CD4-positive, alpha-beta T cell treated with Interleukin-6 for 4 hours (primary cell): ENCODE measurements around the gene OPRD1.
A peak's percentile ranks its signal among the peaks of the same experiment; 100 is the strongest.
"Not testable (repeated sequence)": the region's sequence is repeated elsewhere in the genome, so short reads cannot be mapped to it uniquely, and the experiment has no call there.

Experiments used
- DNase-seq: peaks from one replicate; pipeline ENCODE4 v3.0.0-alpha.2; 2020; ENCODE audit warnings: mixed read lengths

Gene OPRD1

GRCh38 chr1:28853093-28853742 lies 41.2 kb downstream of the OPRD1 start:
- no peak for DNase-seq

DNA sequence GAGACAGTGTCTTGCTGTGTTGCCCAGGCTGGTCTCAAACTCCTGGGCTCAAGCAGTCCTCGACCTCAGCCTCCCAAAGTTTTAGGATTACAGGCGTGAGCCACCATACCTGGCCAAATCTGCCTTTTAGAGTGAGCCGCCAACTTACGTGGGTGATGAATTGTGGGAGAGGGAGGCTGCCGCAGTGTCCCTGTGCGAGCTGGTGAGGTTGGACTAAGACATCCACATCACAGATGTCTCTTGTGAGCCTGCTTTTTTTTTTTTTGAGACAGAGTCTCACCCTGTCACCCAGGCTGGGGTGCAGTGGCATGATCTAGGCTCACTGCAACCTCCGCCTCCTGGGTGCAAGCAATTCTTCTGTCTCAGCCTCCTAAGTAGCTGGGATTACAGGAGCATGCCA lies 42.4 kb downstream of the OPRD1 start:
- DNase-seq = not testable (repeated sequence)

- DNase-seq = no peak
Measured at GRCh38 chr1:28855046-28855445, 43.1 kb downstream of the OPRD1 start.

DNA sequence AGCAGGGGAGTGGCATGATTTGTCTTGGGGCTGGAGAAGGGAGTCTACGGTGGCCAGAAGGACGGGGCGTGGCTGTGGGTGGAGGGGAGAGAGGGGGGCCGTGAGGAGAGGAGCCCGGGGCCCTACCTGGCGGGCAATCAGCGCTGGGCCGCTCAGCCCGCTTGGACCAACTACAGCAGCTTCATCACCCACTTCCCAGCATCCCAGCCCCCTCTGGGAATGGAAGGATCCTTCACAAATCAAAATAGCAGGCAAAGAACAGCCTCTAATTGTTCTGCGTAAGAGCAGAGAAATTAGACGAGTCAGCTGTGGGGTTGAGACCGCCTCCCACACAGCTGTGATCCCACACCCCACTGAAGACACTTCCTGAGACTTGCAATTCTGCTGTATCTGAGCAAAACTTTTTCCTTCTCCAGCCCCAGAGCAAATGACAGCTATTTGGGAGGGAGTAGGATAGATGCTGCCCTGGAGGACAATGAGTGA lies 43.5 kb downstream of the OPRD1 start:
- DNase-seq = no peak

DNA sequence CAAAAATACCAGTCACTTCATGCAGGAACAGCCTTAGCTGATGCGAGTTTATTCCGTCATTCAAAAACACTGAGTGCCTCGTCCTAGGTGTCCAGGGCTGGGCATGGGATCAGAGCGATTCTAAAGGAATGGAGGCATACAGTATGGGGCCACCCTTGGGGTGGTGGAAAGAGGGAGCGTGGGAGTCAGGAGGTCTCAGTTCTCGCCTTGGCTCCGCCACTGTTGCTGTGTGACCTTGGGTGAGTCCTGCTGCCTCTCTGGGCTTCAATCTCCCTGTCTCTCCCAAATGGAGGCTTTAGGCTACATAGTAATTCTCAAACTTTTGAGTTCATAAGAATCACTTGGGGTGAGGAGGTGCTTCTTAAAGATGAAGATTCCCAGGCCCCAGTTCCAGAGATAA lies 44.0 kb downstream of the OPRD1 start:
- DNase-seq = no peak

GRCh38 chr1:28860332-28861073 lies 48.5 kb downstream of the OPRD1 start:
- no peak for DNase-seq

GRCh38 chr1:28862571-28863403 lies 50.8 kb downstream of the OPRD1 start:
- DNase-seq = no peak

- DNase-seq = no peak
Measured at GRCh38 chr1:28864695-28865094, 52.7 kb downstream of the OPRD1 start.

DNA sequence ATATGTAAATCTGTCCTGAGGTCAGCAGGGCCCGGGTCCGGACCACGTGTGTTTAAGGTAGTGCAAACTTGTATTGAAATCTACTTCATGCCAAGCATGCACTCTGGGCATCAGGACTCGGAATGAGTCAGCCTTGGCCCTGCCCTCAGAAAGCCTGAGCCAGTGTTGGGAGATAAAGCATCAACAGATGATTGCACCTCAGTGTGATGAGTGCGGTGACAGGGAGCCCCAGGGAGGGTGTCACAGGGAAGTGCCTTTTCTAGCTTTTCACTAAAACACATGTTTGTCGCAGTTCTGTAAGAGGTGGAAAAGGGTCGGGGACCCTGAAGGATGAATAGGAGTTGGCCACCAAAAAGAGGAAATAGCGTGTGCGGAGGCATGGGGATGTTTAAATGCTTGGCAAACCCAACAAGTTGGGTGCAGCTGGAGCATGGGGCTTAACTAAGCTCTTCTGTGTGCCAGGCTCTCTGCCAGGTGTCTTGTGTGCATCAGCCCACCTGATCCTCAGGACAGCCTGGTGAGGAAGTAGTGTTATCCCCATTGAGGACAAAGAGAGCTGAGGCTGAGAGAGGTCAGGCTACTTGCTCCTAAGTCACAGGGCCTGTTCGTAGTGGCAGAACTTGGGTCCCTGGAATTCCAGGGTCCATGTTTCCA lies 54.2 kb downstream of the OPRD1 start:
- DNase-seq = no peak

- DNase-seq = no peak
Measured at GRCh38 chr1:28867850-28868249, 55.9 kb downstream of the OPRD1 start.

GRCh38 chr1:28869952-28870351 lies 58.0 kb downstream of the OPRD1 start:
- DNase-seq = no peak

DNA sequence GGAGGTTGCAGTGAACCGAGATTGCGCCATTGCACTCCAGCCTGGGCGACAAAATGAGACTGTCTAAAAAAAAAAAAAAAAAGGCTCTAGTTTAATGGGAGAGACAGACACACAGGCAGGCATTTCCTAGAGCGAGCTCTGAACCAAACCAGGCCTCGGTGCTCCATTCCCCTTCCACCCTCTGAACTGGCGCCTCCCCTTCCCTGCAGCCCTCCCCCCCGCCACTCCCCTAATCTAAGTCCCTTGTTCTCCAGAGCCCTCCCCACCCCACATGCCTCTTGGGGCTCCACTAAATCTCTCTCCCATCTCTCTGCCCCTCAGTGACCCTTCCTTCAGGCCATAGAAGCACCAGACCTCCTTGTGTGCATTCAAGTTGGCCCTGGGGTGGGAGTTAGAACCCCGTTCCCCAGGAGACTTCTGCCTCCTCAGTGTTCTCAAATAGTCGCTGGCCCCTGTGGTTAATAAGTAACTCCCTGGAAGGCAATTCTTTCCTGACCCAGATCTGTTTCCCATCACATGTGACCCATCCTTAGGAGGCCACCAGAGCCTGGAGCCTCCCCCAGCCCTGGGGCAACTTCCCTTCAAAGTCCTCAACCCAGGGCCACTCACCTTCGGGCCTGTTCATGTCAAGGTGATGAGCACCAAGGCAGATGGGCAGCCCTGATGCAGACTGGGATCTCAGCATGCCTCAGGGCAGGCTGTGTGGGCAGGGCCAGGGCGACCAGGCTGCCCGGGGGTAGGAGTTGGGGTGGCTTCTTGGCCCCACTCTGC lies 59.8 kb downstream of the OPRD1 start:
- DNase-seq = no peak

- DNase-seq = not testable (repeated sequence)
Measured at GRCh38 chr1:28875134-28875533, 63.2 kb downstream of the OPRD1 start.

DNA sequence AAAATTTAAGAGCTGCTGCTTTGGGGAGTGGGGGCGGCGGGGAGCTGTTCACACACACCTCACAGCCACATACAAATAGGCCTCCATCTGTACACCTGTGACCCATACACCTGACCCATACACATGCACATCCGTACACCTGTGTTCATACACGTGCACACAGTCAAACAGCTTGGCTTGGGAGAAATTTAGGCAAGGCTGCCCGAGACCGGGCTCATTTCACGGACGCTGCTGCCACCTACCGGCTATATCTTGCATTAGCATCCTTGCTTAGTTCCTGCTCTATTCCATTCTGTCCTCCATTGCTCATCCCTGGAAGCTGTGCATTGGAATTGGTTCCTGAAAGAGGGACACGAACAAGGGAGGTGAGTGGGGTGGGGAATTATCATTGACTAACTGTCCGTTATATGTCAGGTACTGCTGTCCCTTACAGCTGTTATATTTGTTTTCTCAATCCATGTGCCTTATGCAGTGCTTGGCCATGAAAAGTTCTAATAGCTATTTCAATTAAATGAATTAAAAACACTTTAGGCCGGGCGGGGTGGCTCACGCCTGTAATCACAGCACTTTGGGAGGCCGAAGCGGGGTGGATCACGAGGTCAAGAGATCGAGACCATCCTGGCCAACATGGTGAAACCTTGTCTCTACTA lies 65.3 kb downstream of the OPRD1 start:
- DNase-seq = peak; percentile 83

GRCh38 chr1:28878796-28879195 lies 66.8 kb downstream of the OPRD1 start:
- DNase-seq = no peak

GRCh38 chr1:28882009-28882628 lies 70.1 kb downstream of the OPRD1 start:
- DNase-seq = peak; percentile 85

DNA sequence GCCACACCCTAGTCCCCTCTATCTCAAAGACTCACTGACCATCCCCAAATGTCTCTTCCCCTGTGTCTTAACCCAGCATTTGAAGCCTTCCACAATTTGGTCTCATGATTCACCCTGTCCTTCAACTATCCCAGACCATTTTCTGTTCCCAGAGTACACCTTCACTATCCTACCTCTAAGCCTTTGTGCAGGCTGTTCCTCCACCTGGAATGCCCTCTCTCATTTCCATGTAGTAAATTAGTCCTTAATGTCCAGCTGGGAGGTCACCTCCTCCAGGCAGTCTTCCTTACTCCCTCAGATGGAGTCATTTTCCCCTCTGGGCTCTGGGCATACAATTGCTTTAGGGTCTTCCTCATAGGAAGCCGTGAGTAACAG lies 71.3 kb downstream of the OPRD1 start:
- no peak for DNase-seq

DNA sequence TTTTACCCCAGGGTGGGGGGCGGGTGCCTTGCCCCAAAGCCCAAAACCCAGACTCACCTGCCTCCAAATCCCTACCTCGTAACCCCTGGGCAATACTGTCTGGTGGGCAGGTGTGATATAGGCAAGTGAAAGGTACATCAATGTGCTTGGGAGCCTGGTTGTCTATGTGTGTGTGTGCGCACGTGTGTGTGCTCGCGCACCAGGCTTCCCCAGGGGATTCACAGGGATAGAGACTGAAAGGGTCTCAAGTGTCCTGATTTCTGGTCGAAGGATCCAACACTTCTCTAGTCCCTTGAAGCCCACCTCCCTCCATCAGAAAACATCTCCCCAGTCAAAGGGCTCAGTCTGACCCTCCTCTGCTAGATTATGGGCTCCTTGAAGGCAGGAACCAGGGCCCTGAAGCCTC lies 73.5 kb downstream of the OPRD1 start:
- DNase-seq = no peak

GRCh38 chr1:28885977-28886730 lies 74.2 kb downstream of the OPRD1 start:
- DNase-seq = no peak

GRCh38 chr1:28886731-28887418 lies 74.9 kb downstream of the OPRD1 start:
- DNase-seq = peak; percentile 93
